GM10266 (cell line): ENCODE measurements around the gene ITPK1.

Source experiments
- DNase-seq: peaks from one replicate; pipeline ENCODE4 v3.0.0; 2012; ENCODE audit errors: extremely low spot score
- TF ChIP-seq, protein P1 (sequence below): IDR thresholded peaks from 2 replicates; pipeline ENCODE4 v1.5.1; 2012; ENCODE audit warnings: mild to moderate bottlenecking, low read depth; ENCODE audit not compliant: control insufficient read depth, insufficient read depth; ENCODE audit errors: missing control alignments

Gene ITPK1

GRCh38 chr14:92984896-92985295 is 130.8 kb downstream of the ITPK1 start:
- DNase-seq, result no peak
- TF ChIP-seq, protein P1, sequence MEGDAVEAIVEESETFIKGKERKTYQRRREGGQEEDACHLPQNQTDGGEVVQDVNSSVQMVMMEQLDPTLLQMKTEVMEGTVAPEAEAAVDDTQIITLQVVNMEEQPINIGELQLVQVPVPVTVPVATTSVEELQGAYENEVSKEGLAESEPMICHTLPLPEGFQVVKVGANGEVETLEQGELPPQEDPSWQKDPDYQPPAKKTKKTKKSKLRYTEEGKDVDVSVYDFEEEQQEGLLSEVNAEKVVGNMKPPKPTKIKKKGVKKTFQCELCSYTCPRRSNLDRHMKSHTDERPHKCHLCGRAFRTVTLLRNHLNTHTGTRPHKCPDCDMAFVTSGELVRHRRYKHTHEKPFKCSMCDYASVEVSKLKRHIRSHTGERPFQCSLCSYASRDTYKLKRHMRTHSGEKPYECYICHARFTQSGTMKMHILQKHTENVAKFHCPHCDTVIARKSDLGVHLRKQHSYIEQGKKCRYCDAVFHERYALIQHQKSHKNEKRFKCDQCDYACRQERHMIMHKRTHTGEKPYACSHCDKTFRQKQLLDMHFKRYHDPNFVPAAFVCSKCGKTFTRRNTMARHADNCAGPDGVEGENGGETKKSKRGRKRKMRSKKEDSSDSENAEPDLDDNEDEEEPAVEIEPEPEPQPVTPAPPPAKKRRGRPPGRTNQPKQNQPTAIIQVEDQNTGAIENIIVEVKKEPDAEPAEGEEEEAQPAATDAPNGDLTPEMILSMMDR, result no peak

- DNase-seq, result no peak
- TF ChIP-seq, protein P1, result no peak
These were observed 131.5 kb downstream of the ITPK1 start for GRCh38 chr14:92984082-92984788.

DNA sequence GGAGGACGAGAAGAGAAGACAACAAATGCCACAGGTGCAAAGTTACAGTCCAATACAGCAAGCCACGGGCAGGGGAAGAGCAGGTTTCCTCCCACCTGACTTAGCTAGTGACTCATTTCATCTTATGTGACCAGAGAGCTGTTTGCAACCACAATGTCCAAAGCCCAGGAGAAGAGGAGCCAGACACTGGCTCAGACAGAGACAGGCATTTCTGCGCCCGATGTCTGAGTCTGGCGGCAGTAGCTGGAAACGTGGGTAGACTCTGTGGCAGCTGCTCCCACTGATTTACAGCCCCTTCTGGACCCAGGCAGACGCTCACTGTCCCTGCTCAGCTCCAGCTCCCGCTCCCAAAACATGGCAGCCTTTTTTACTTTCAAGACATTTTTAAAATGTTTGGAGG is 132.8 kb downstream of the ITPK1 start:
- DNase-seq, result no peak
- TF ChIP-seq, protein P1, result no peak

- DNase-seq, result no peak
- TF ChIP-seq, protein P1, result no peak
These were observed 134.0 kb downstream of the ITPK1 start for GRCh38 chr14:92981726-92982125.

DNA sequence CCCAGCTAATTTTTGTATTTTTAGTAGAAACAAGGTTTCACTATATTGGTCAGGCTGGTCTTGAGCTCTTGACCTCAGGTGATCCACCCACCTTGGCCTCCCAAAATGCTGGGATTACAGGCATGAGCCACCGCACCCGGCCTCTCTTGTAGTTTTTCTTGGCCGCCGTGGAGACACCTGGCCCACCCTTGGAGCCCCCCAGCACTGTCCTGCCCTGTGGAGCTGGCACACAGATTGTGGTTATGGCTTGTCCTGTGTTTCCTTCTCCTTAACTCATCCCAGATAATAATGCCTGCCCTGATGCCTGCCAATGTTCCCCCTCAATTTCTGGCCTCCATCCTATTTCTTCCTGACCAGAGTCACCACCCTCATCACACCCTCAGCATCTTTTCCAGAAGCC is 134.9 kb downstream of the ITPK1 start:
- TF ChIP-seq, protein P1, result no peak
- DNase-seq, result no peak

DNA sequence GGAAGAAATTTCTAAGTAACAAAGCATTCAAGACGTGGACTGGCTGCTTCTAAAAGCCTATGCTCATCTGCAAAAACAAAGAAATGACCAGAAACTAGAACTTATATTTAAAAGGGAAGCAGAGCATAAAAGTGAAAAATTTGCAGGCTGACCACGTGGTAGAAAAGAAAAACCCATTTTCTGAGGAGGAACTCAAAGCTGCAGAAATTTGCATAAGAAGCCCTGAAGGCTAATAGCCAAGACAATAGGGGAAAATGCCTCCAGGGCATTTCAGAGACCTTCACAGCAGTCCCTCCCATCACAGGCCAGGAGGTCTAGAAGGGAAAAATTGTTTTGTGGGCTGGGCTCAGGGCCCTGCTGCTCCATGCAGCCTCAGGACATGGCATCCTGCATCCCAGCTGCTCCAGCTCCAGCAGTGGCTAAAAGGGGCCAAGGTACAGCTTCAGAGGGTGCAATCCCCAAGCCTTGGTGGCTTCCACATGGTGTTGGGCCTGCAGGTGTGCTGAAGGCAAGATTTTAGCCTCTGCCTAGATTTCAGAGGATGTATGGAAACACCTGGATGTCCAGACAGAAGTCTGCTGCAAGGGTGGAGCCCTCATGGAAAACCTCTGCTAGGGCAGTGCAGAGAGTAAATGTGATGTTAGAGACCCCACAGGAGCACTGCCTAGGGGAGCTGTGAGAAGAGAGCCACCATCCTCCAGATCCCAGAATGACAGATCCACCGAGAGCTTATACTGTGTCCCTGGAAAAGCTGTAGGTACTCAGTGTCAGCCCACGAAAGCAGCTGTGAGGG is 137.3 kb downstream of the ITPK1 start:
- DNase-seq, result no peak
- TF ChIP-seq, protein P1, result no peak

GRCh38 chr14:92976268-92976667 is 139.5 kb downstream of the ITPK1 start:
- TF ChIP-seq, protein P1, result no peak
- DNase-seq, result no peak
